CD14-positive monocyte (primary cell): ENCODE data around the gene PLEKHD1. TPM values are rescaled to one million over a fixed set of nuclear protein-coding genes. Genes with fewer than 3 reads are reported as not detected.

ENCODE experiments used
- DNase-seq, 3 donors: peaks; one replicate each; pipeline ENCODE4 v3.0.0-alpha.2; 2011 to 2022
- H2AFZ ChIP-seq: 2 replicates; pipeline ENCODE4 v1.6.0; 2012; ENCODE audit warnings: mild to moderate bottlenecking, low read depth, low read length, inconsistent platforms; ENCODE audit not compliant: insufficient read depth, poor library complexity, severe bottlenecking
- H3K27ac ChIP-seq, 2 donors: 1 replicate in 1 of 2; 2 replicates in 1 of 2; pipeline ENCODE4 v1.5.1; 2012 to 2013; ENCODE audit warnings: low read length in 2 of 2, control low read depth in 1 of 2, inconsistent platforms in 1 of 2, low read depth in 1 of 2, mild to moderate bottlenecking in 1 of 2
- H3K27me3 ChIP-seq, 2 donors: one replicate each; pipeline versions ENCODE4 v1.6.0 to v1.6.1; 2011 to 2013; ENCODE audit warnings: low read length in 2 of 2; ENCODE audit not compliant: control insufficient read depth in 2 of 2, insufficient read depth in 2 of 2
- H3K36me3 ChIP-seq, 2 donors: replicated peaks in 1 of 2; 1 replicate in 1 of 2; 2 replicates in 1 of 2; pipeline versions ENCODE4 v1.5.1 to v1.6.1; 2012 to 2013; ENCODE audit warnings: low read length in 2 of 2, control low read depth in 1 of 2, inconsistent platforms in 1 of 2, mild to moderate bottlenecking in 1 of 2; ENCODE audit not compliant: insufficient read depth in 2 of 2, control insufficient read depth in 1 of 2
- H3K4me1 ChIP-seq, 2 donors: 1 replicate in 1 of 2; 2 replicates in 1 of 2; pipeline versions ENCODE4 v1.5.1 to v1.6.1; 2012 to 2013; ENCODE audit warnings: low read length in 2 of 2, control low read depth in 1 of 2, inconsistent platforms in 1 of 2, mild to moderate bottlenecking in 1 of 2, moderate library complexity in 1 of 2; ENCODE audit not compliant: insufficient read depth in 2 of 2, control insufficient read depth in 1 of 2
- H3K4me2 ChIP-seq: replicated peaks from 2 replicates; pipeline ENCODE3; 2012; ENCODE audit warnings: low read length, moderate library complexity, mild to moderate bottlenecking; ENCODE audit not compliant: poor library complexity, severe bottlenecking; ENCODE audit errors: extremely low read depth
- H3K4me3 ChIP-seq, 3 experiments: fragments of 200-600 bp in 1 of 3; sonication (generic) in 1 of 3; replicated peaks in 1 of 3; 1 replicate in 2 of 3; 2 replicates in 1 of 3; pipeline ENCODE4 v1.5.1; 2011 to 2013; ENCODE audit warnings: low read length in 3 of 3, mild to moderate bottlenecking in 3 of 3, control low read depth in 2 of 3, low read depth in 2 of 3, inconsistent platforms in 1 of 3, moderate library complexity in 1 of 3
- H3K79me2 ChIP-seq: 2 replicates; pipeline ENCODE4 v1.6.0; 2012; ENCODE audit warnings: mild to moderate bottlenecking, control low read depth, inconsistent platforms, low read length, moderate library complexity; ENCODE audit not compliant: insufficient read depth
- H3K9ac ChIP-seq: 2 replicates; pipeline ENCODE4 v1.6.0; 2017; ENCODE audit warnings: low read length, mild to moderate bottlenecking; ENCODE audit not compliant: insufficient read depth, poor library complexity, severe bottlenecking
- H3K9me3 ChIP-seq, 2 donors: replicated peaks in 1 of 2; 1 replicate in 1 of 2; 2 replicates in 1 of 2; pipeline versions ENCODE4 v1.5.1 to v1.6.1; 2012 to 2013; ENCODE audit warnings: low read length in 2 of 2, control low read depth in 1 of 2; ENCODE audit not compliant: control insufficient read depth in 1 of 2, insufficient read depth in 1 of 2
- H4K20me1 ChIP-seq: 2 replicates; pipeline ENCODE4 v1.6.0; 2012; ENCODE audit warnings: mild to moderate bottlenecking, low read length, control low read depth, moderate library complexity; ENCODE audit not compliant: insufficient read depth
- H3K27ac Mint-ChIP-seq, 7 donors: one replicate each; pipeline ENCODE4 v1.8.0; 2020; ENCODE audit warnings: mild to moderate bottlenecking in 7 of 7, mixed read lengths in 7 of 7, moderate library complexity in 6 of 7, inconsistent platforms in 2 of 7
- H3K27me3 Mint-ChIP-seq, 3 donors: one replicate each; pipeline ENCODE4 v1.8.0; 2021 to 2022; ENCODE audit warnings: low read depth in 3 of 3, mild to moderate bottlenecking in 3 of 3, mixed read lengths in 3 of 3, moderate library complexity in 3 of 3, inconsistent platforms in 1 of 3
- H3K36me3 Mint-ChIP-seq, 2 donors: one replicate each; pipeline ENCODE4 v1.8.0; 2020; ENCODE audit warnings: mixed read lengths in 2 of 2, inconsistent platforms in 1 of 2, mild to moderate bottlenecking in 1 of 2
- H3K4me1 Mint-ChIP-seq: one replicate; pipeline ENCODE4 v1.8.0; 2020; ENCODE audit warnings: mild to moderate bottlenecking, mixed read lengths
- H3K4me3 Mint-ChIP-seq, 2 donors: one replicate each; pipeline ENCODE4 v1.8.0; 2020; ENCODE audit warnings: mild to moderate bottlenecking in 2 of 2, mixed read lengths in 2 of 2, moderate library complexity in 1 of 2
- H3K9me3 Mint-ChIP-seq, 7 donors: one replicate each; pipeline ENCODE4 v1.8.0; 2020 to 2022; ENCODE audit warnings: mixed read lengths in 7 of 7, mild to moderate bottlenecking in 6 of 7, moderate library complexity in 6 of 7, inconsistent platforms in 2 of 7
- CTCF ChIP-seq: fragments of 200-600 bp; IDR thresholded peaks from one replicate; pipeline ENCODE4 v1.8.0; 2022; ENCODE audit warnings: antibody characterized with exemption, mild to moderate bottlenecking
- WGBS: methylation state at CpG from one replicate; pipeline ENCODE4 v1.1.5; 2013; ENCODE audit warnings: missing lambda C conversion rate; ENCODE audit not compliant: insufficient coverage; 5-methylcytosine and 5-hydroxymethylcytosine counted together
- intact Hi-C, 2 donors: fragments of 100-400 bp; cut with micrococcal nuclease; formaldehyde crosslinking; loops; one replicate each; pipeline versions ENCODE4 v1.15.0 to v1.15.1; 2023
- polyA plus RNA-seq, 3 donors: library from polyadenylated mRNA; depleted of rRNA in 1 of 3; unstranded in 2 of 3; stranded (reverse) in 1 of 3; fragments of 300-500 nt in 2 of 3; fragments of >200 nt in 1 of 3; fragmentation: Illumina TruSeq in 2 of 3; gene quantifications; 1 replicate in 2 of 3; 2 replicates in 1 of 3; pipeline ENCODE4 v1.2.3, GENCODE V29; 2012 to 2021

The PLEKHD1 gene
- polyA plus RNA-seq, 3 donors = 0.09 TPM; not detected in 2

GRCh38 chr14:69485315-69485660 is 760 bp downstream of the PLEKHD1 start:
- no peak overlapping the region for H3K4me2 ChIP-seq

DNA sequence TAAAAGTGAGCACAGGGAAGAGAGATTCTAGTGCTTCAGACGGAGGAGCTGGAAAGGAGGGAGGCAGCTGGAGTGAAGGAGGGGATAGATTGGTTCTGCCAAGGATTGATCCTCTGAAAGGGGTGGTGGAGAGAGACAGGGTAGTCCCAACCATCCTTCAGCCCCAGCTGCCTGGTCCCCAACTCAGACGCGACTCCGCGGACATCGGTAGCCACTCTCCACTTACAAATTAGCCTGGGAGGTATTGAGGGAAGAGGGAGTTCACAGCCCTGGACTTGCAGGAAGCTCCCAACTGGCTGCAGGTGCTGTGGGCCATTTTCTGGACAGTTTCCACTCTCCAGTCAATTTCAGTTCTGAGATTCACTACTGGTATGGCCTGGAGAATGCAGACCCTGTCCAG is 1.2 kb downstream of the PLEKHD1 start:
- H3K36me3 ChIP-seq = no peaks in the 10 kb centered on the region
- peaks cover 0 to 10% (median 0%) of the 10 kb centered on the region in 7 donors for H3K9me3 Mint-ChIP-seq
- no peak overlapping the region for H3K27ac Mint-ChIP-seq
- H3K4me1 ChIP-seq = peaks cover 0 to 13% of the 10 kb centered on the region in 2 donors
- no peaks in the 10 kb centered on the region for H3K79me2 ChIP-seq
- H3K9me3 ChIP-seq = peaks cover 0 to 11% of the 10 kb centered on the region in 2 donors
- H3K9ac ChIP-seq = no peak overlapping the region
- H3K27me3 Mint-ChIP-seq = peaks cover 55 to 81% (median 72%) of the 10 kb centered on the region in 3 donors
- no peak overlapping the region for H2AFZ ChIP-seq
- WGBS = no CpG with 5 or more reads among the region's 6 CpGs
- peaks cover 43 to 63% of the 10 kb centered on the region in 2 donors for H3K27me3 ChIP-seq
- no peak overlapping the region for H3K4me3 ChIP-seq
- no peaks in the 10 kb centered on the region for H3K36me3 Mint-ChIP-seq
- H3K4me2 ChIP-seq = no peak overlapping the region
- peaks cover 5% of the 10 kb centered on the region for H3K4me1 Mint-ChIP-seq
- no peaks in the 10 kb centered on the region for H4K20me1 ChIP-seq
- intact Hi-C loops = no loop called here
- DNase-seq = no peak
- TF ChIP-seq CTCF = no peak
- H3K27ac ChIP-seq = no peak overlapping the region
- H3K4me3 Mint-ChIP-seq = peak overlapping the region in 1 of 2 donors; percentile 72

More at GRCh38 chr14:69485315-69485660, 760 bp downstream of the PLEKHD1 start:
- H3K4me3 Mint-ChIP-seq = peak overlapping the region in 1 of 2 donors; percentile 72
- H3K27me3 Mint-ChIP-seq = peaks cover 52 to 77% (median 72%) of the 10 kb centered on the region in 3 donors
- no peaks in the 10 kb centered on the region for H3K36me3 Mint-ChIP-seq
- Histone ChIP-seq H4K20me1 (no peaks in the 10 kb centered on the region), H3K79me2 (no peaks in the 10 kb centered on the region), H3K36me3 (no peaks in the 10 kb centered on the region), H2AFZ (no peak overlapping the region), H3K9ac (no peak overlapping the region), H3K27me3 (peaks cover 42 to 63% of the 10 kb centered on the region in 2 donors), H3K4me3 (no peak overlapping the region), H3K4me1 (peaks cover 0 to 13% of the 10 kb centered on the region in 2 donors), H3K9me3 (peaks cover 0 to 11% of the 10 kb centered on the region in 2 donors), H3K27ac (no peak overlapping the region)
- H3K27ac Mint-ChIP-seq = no peak overlapping the region
- no CpG with 5 or more reads among the region's 11 CpGs for WGBS
- DNase-seq = no peak
- intact Hi-C loops = no loop called here
- H3K9me3 Mint-ChIP-seq = peaks cover 0 to 10% (median 0%) of the 10 kb centered on the region in 7 donors
- H3K4me1 Mint-ChIP-seq = peaks cover 5% of the 10 kb centered on the region
- no peak for TF ChIP-seq CTCF
